T-helper 1 cell (primary cell): ENCODE data around the gene ESYT3.

Experiments used
- DNase-seq, 5 donors: peaks; one replicate each; pipeline ENCODE4 v3.0.0-alpha.2; 2012 to 2020
- total RNA-seq, 4 donors: gene quantifications; one replicate each; lab custom pipeline; 2026; lab: John Stamatoyannopoulos, UW

ESYT3 gene
- 0 to 0.12 (median 0.04) reads per million in 4 donors for total RNA-seq

- DNase-seq: peak in 2 of 5 donors; percentile 11 to 68
These were observed at the start of gene ESYT3 for GRCh38 chr3:138434276-138434874. TSS of gene ESYT3 (plus strand) at chr3:138434616. CDS start at chr3:138434799, 183 bp downstream.

- DNase-seq: no peak
These were observed 49.4 kb upstream of the ESYT3 start for GRCh38 chr3:138384976-138385375.

GRCh38 chr3:138389144-138389601, 45.2 kb upstream of the ESYT3 start:
- DNase-seq: no peak

GRCh38 chr3:138389841-138390581, 44.4 kb upstream of the ESYT3 start:
- DNase-seq: no peak

- DNase-seq: no peak
These were observed 43.9 kb upstream of the ESYT3 start for GRCh38 chr3:138390582-138390932.

GRCh38 chr3:138394156-138394555, 40.3 kb upstream of the ESYT3 start:
- no peak for DNase-seq

- no peak for DNase-seq
These were observed 39.7 kb upstream of the ESYT3 start for GRCh38 chr3:138394686-138395085.

- DNase-seq: no peak
These were observed 38.3 kb upstream of the ESYT3 start for GRCh38 chr3:138395865-138396751.

- DNase-seq: no peak
These were observed 37.5 kb upstream of the ESYT3 start for GRCh38 chr3:138396752-138397410.

- DNase-seq: no peak
These were observed 36.4 kb upstream of the ESYT3 start for GRCh38 chr3:138397983-138398382.

GRCh38 chr3:138398791-138399575, 35.4 kb upstream of the ESYT3 start:
- DNase-seq: no peak

- DNase-seq: no peak
These were observed 34.6 kb upstream of the ESYT3 start for GRCh38 chr3:138399766-138400165.

GRCh38 chr3:138400651-138401070, 33.8 kb upstream of the ESYT3 start:
- no peak for DNase-seq

GRCh38 chr3:138401834-138402233, 32.6 kb upstream of the ESYT3 start:
- no peak for DNase-seq

- DNase-seq: no peak
These were observed 30.3 kb upstream of the ESYT3 start for GRCh38 chr3:138404121-138404520.

- DNase-seq: no peak
These were observed 29.4 kb upstream of the ESYT3 start for GRCh38 chr3:138405001-138405400.

GRCh38 chr3:138405486-138405885, 28.9 kb upstream of the ESYT3 start:
- DNase-seq: no peak

GRCh38 chr3:138406606-138407005, 27.8 kb upstream of the ESYT3 start:
- no peak for DNase-seq

GRCh38 chr3:138407236-138407907, 27.0 kb upstream of the ESYT3 start:
- no peak for DNase-seq

GRCh38 chr3:138408751-138409570, 25.5 kb upstream of the ESYT3 start:
- DNase-seq: no peak
